IMR-90 (cell line): ENCODE measurements around the gene RBFOX1. TPM values are rescaled to one million over a fixed set of nuclear protein-coding genes. Genes with fewer than 3 reads are reported as not detected.

Experiments
- ATAC-seq: fragments of 200-7000 bp; cut with Tn5 transposase; 2 replicates; pipeline ENCODE4 v1.9.1; 2020; ENCODE audit warnings: low read depth, mild to moderate bottlenecking, moderate library complexity
- BruUV-seq: library from RNA; stranded (reverse); fragments of 400-500 nt; replicated peaks from 2 replicates; lab custom pipeline; 2021; lab: Mats Ljungman, UMichigan
- CTCF ChIA-PET: fragments of 300-600 bp; formaldehyde crosslinking; extraction: SDS; loops from one replicate; lab custom pipeline; 2021; ENCODE audit warnings: antibody characterized with exemption; lab: Yijun Ruan, JAX
- POLR2A ChIA-PET: fragments of 300-600 bp; sonication (Branson Sonifier 250); formaldehyde crosslinking; loops from one replicate; lab custom pipeline; 2022; ENCODE audit warnings: antibody characterized with exemption; ENCODE audit not compliant: unreplicated experiment; lab: Charles Lee
- DNase-seq: peaks from one replicate; pipeline ENCODE4 v3.0.0; 2013
- H2AFZ ChIP-seq: replicated peaks from 2 replicates; pipeline ENCODE3; 2013; ENCODE audit warnings: low read length, mild to moderate bottlenecking; ENCODE audit not compliant: poor library complexity
- H2AK5ac ChIP-seq: 2 replicates; pipeline ENCODE4 v1.6.1; 2013; ENCODE audit warnings: low read depth, low read length, inconsistent platforms
- H2AK9ac ChIP-seq: replicated peaks from 2 replicates; pipeline ENCODE3; 2013; ENCODE audit warnings: mild to moderate bottlenecking, low read depth, low read length, moderate library complexity; ENCODE audit not compliant: poor library complexity
- H2BK120ac ChIP-seq: 2 replicates; pipeline ENCODE4 v1.6.1; 2013; ENCODE audit warnings: low read depth, low read length, inconsistent platforms
- H2BK15ac ChIP-seq: 3 replicates; pipeline ENCODE4 v1.6.1; 2013; ENCODE audit warnings: low read depth, low read length, inconsistent platforms
- H2BK20ac ChIP-seq: 2 replicates; pipeline ENCODE4 v1.6.1; 2013; ENCODE audit warnings: low read depth, mild to moderate bottlenecking, inconsistent platforms, low read length, moderate library complexity
- H2BK5ac ChIP-seq: 2 replicates; pipeline ENCODE4 v1.6.1; 2013; ENCODE audit warnings: mild to moderate bottlenecking, low read depth, low read length, inconsistent platforms; ENCODE audit not compliant: poor library complexity, severe bottlenecking
- H3K14ac ChIP-seq: replicated peaks from 2 replicates; pipeline ENCODE4 v1.6.1; 2013; ENCODE audit warnings: low read depth, low read length, inconsistent platforms
- H3K18ac ChIP-seq: 2 replicates; pipeline ENCODE4 v1.6.1; 2013; ENCODE audit warnings: low read depth, low read length, control low read depth
- H3K23ac ChIP-seq: 2 replicates; pipeline ENCODE4 v1.6.1; 2013; ENCODE audit warnings: low read depth, low read length, inconsistent platforms
- H3K27ac ChIP-seq: 2 replicates; pipeline ENCODE4 v1.5.1; 2013; ENCODE audit warnings: mild to moderate bottlenecking, control low read depth, low read length; ENCODE audit not compliant: insufficient read depth
- H3K27me3 ChIP-seq: 2 replicates; pipeline ENCODE4 v1.6.1; 2013; ENCODE audit warnings: low read length; ENCODE audit not compliant: control insufficient read depth, insufficient read depth
- H3K36me3 ChIP-seq: 2 replicates; pipeline ENCODE4 v1.6.1; 2013; ENCODE audit warnings: low read length, mixed read lengths; ENCODE audit not compliant: control insufficient read depth, insufficient read depth
- H3K4ac ChIP-seq: 2 replicates; pipeline ENCODE4 v1.6.1; 2013; ENCODE audit warnings: low read depth, low read length, inconsistent platforms
- H3K4me1 ChIP-seq: 2 replicates; pipeline ENCODE4 v1.6.1; 2013; ENCODE audit warnings: low read length, mixed read lengths; ENCODE audit not compliant: control insufficient read depth, insufficient read depth
- H3K4me2 ChIP-seq: 2 replicates; pipeline ENCODE4 v1.6.1; 2013; ENCODE audit warnings: low read depth, mild to moderate bottlenecking, control low read depth, low read length, moderate library complexity
- H3K4me3 ChIP-seq: 2 replicates; pipeline ENCODE4 v1.5.1; 2013; ENCODE audit warnings: low read depth, mild to moderate bottlenecking, control low read depth, low read length, moderate library complexity; ENCODE audit not compliant: insufficient read depth
- H3K56ac ChIP-seq: 2 replicates; pipeline ENCODE4 v1.6.1; 2013; ENCODE audit warnings: low read length, inconsistent platforms; ENCODE audit not compliant: insufficient read depth; ENCODE audit errors: extremely low read depth
- H3K79me1 ChIP-seq, 2 experiments: 2 replicates each; pipeline ENCODE4 v1.6.1; 2013; ENCODE audit warnings: low read length in 2 of 2, inconsistent platforms in 1 of 2, low read depth in 1 of 2
- H3K9ac ChIP-seq: 2 replicates; pipeline ENCODE4 v1.6.1; 2013; ENCODE audit warnings: low read depth, low read length, control low read depth
- H3K9me1 ChIP-seq: 2 replicates; pipeline ENCODE4 v1.6.1; 2013; ENCODE audit warnings: low read length, inconsistent platforms; ENCODE audit not compliant: insufficient read depth
- H3K9me3 ChIP-seq: 2 replicates; pipeline ENCODE4 v1.6.1; 2013; ENCODE audit warnings: low read length; ENCODE audit not compliant: control insufficient read depth, insufficient read depth
- H4K20me1 ChIP-seq: 2 replicates; pipeline ENCODE4 v1.6.1; 2013; ENCODE audit warnings: low read length, inconsistent platforms; ENCODE audit not compliant: insufficient read depth
- H4K5ac ChIP-seq: 2 replicates; pipeline ENCODE4 v1.6.1; 2013; ENCODE audit warnings: mild to moderate bottlenecking, low read depth, low read length, control low read depth
- H4K8ac ChIP-seq, 2 experiments: 2 replicates each; pipeline ENCODE4 v1.6.1; 2013; ENCODE audit warnings: low read depth in 2 of 2, low read length in 2 of 2, control low read depth in 1 of 2, inconsistent platforms in 1 of 2
- H4K91ac ChIP-seq: 2 replicates; pipeline ENCODE4 v1.6.1; 2013; ENCODE audit warnings: low read depth, low read length, inconsistent platforms; ENCODE audit not compliant: insufficient read depth
- BHLHE40 ChIP-seq: fragments of 150-350 bp; IDR thresholded peaks from 2 replicates; pipeline ENCODE4 v1.6.1; 2016; ENCODE audit warnings: mild to moderate bottlenecking, low read depth, low read length
- CHD1 ChIP-seq: IDR thresholded peaks from 2 replicates; pipeline ENCODE4 v1.6.1; 2012; ENCODE audit warnings: low read depth, low read length, improper control_type of control experiment
- CTCF ChIP-seq: conservative IDR thresholded peaks from 2 replicates; pipeline ENCODE4 v1.5.1; 2012; ENCODE audit warnings: mild to moderate bottlenecking, low read depth, low read length, improper control_type of control experiment
- FOS ChIP-seq: fragments of 150-350 bp; IDR thresholded peaks from 2 replicates; pipeline ENCODE4 v1.6.1; 2016; ENCODE audit warnings: low read depth, low read length
- MAFK ChIP-seq: IDR thresholded peaks from 2 replicates; pipeline ENCODE4 v1.6.1; 2012; ENCODE audit warnings: low read depth, low read length, improper control_type of control experiment
- MAZ ChIP-seq: IDR thresholded peaks from 2 replicates; pipeline ENCODE4 v1.6.1; 2012; ENCODE audit warnings: low read depth, mild to moderate bottlenecking, low read length, improper control_type of control experiment, moderate library complexity, borderline replicate concordance
- MXI1 ChIP-seq: IDR thresholded peaks from 2 replicates; pipeline ENCODE4 v1.6.1; 2012; ENCODE audit warnings: low read depth, mild to moderate bottlenecking, low read length, moderate library complexity, borderline replicate concordance
- NFE2L2 ChIP-seq: fragments of 150-350 bp; IDR thresholded peaks from 2 replicates; pipeline ENCODE4 v1.6.1; 2016; ENCODE audit warnings: low read depth, mild to moderate bottlenecking, low read length
- POLR2A ChIP-seq: IDR thresholded peaks from 2 replicates; pipeline ENCODE4 v1.6.1; 2012; ENCODE audit warnings: mild to moderate bottlenecking, low read depth, low read length
- RAD21 ChIP-seq: IDR thresholded peaks from 2 replicates; pipeline ENCODE4 v1.6.1; 2012; ENCODE audit warnings: low read length, improper control_type of control experiment
- RCOR1 ChIP-seq: IDR thresholded peaks from 2 replicates; pipeline ENCODE4 v1.6.1; 2012; ENCODE audit warnings: mild to moderate bottlenecking, low read length, improper control_type of control experiment; ENCODE audit not compliant: insufficient replicate concordance
- RFX5 ChIP-seq: IDR thresholded peaks from 2 replicates; pipeline ENCODE4 v1.8.0; 2012; ENCODE audit warnings: low read depth, mild to moderate bottlenecking, low read length, moderate library complexity
- SMC3 ChIP-seq: fragments of 150-350 bp; IDR thresholded peaks from 2 replicates; pipeline ENCODE4 v1.6.1; 2016; ENCODE audit warnings: low read depth, mild to moderate bottlenecking, antibody characterized with exemption, low read length, moderate library complexity
- USF2 ChIP-seq: fragments of 150-350 bp; IDR thresholded peaks from 2 replicates; pipeline ENCODE4 v1.6.1; 2017; ENCODE audit warnings: mild to moderate bottlenecking, antibody characterized with exemption, low read length, low read depth
- WGBS, 2 experiments: methylation state at CpG; one replicate each; pipeline versions ENCODE4 v1.1.5 to v1.1.7; 2013; ENCODE audit warnings: missing lambda C conversion rate in 2 of 2; ENCODE audit not compliant: insufficient read length in 1 of 2; ENCODE audit errors: extremely low coverage in 2 of 2; 5-methylcytosine and 5-hydroxymethylcytosine counted together
- dilution Hi-C: fragments of 300-500 bp; cut with HindIII; formaldehyde crosslinking; loops from one replicate; pipeline ENCODE4 v1.14.3; 2018; ENCODE audit warnings: low sequenced_read_pairs; ENCODE audit not compliant: unreplicated experiment
- in situ Hi-C: fragments of 300-500 bp; cut with MboI; formaldehyde crosslinking; loops from 3 replicates; pipeline ENCODE4 v1.14.3; 2019; ENCODE audit warnings: low sequenced_read_pairs, inconsistent platforms, mixed read lengths
- intact Hi-C: fragments of 100-400 bp; cut with micrococcal nuclease; formaldehyde crosslinking; loops from 2 replicates; pipeline ENCODE4 v1.10.0; 2022
- polyA plus RNA-seq, 3 experiments: library from polyadenylated mRNA; depleted of rRNA; stranded (reverse); fragments of >200 nt; gene quantifications; 2 replicates each; pipeline ENCODE4 v1.2.3, GENCODE V29; 2012; ENCODE audit warnings: low replicate concordance in 1 of 3
- total RNA-seq: library from RNA; depleted of rRNA; stranded (reverse); fragments of >200 nt; gene quantifications from 2 replicates; pipeline ENCODE4 v1.2.3, GENCODE V29; 2012

Gene RBFOX1
- total and polyA plus RNA-seq, 2 of the 4 experiments (the other 2 are of a cell fraction), result not detected

- H2BK15ac ChIP-seq, result no peak overlapping the region
- no peaks in the 10 kb centered on the region for H3K79me1 ChIP-seq
- H3K27me3 ChIP-seq, result no peaks in the 10 kb centered on the region
- ATAC-seq (no peak), DNase-seq (no peak)
- no peak overlapping the region for H3K56ac ChIP-seq
- no peak overlapping the region for H4K8ac ChIP-seq
- H3K14ac ChIP-seq, result no peak overlapping the region
- no peaks in the 10 kb centered on the region for H3K36me3 ChIP-seq
- BruUV-seq, result no TSS peak
- intact Hi-C loops, result no loop called here
- dilution Hi-C loops, result no loop called here
- H3K4ac ChIP-seq, result no peak overlapping the region
- TF ChIP-seq POLR2A (no peak), CHD1 (no peak), BHLHE40 (no peak), MAFK (no peak), RCOR1 (no peak), SMC3 (no peak), NFE2L2 (no peak), RAD21 (no peak), FOS (no peak), MXI1 (no peak), RFX5 (no peak), MAZ (no peak), CTCF (no peak), USF2 (no peak)
- no peak overlapping the region for H3K27ac ChIP-seq
- H3K9ac ChIP-seq, result no peak overlapping the region
- no peak overlapping the region for H4K5ac ChIP-seq
- ChIA-PET CTCF (no interaction called here), POLR2A (no interaction called here)
- no peak overlapping the region for H3K18ac ChIP-seq
- H3K9me3 ChIP-seq, result peaks cover 21% of the 10 kb centered on the region
- no peak overlapping the region for H3K4me2 ChIP-seq
- H3K23ac ChIP-seq, result no peak overlapping the region
- no peak overlapping the region for H3K4me3 ChIP-seq
- no peak overlapping the region for H2BK5ac ChIP-seq
- H2AK9ac ChIP-seq, result no peak overlapping the region
- no peak overlapping the region for H4K91ac ChIP-seq
- no peak overlapping the region for H2BK20ac ChIP-seq
- no peaks in the 10 kb centered on the region for H4K20me1 ChIP-seq
- no peak overlapping the region for H2AFZ ChIP-seq
- H2AK5ac ChIP-seq, result no peak overlapping the region
- no peaks in the 10 kb centered on the region for H3K4me1 ChIP-seq
- 36% methylated on average over 3 of the region's 9 CpGs; no CpG with 5 or more reads in 1 of the 2 experiments for WGBS, 2 experiments
- H2BK120ac ChIP-seq, result no peak overlapping the region
- H3K9me1 ChIP-seq, result no peaks in the 10 kb centered on the region
- in situ Hi-C loops, result no loop called here
These were observed 319.3 kb downstream of the RBFOX1 start for GRCh38 chr16:7651803-7652570.
